ENCODE results near the gene ANTXR1. TPM values are rescaled to one million over a fixed set of nuclear protein-coding genes. Genes with fewer than 3 reads are reported as not detected.

The ANTXR1 gene
- total RNA-seq, 1 experiment from 2014 or later, result 0.66 TPM

GRCh38 chr2:69103419-69103818 is 90.4 kb downstream of the ANTXR1 start:
- intact Hi-C loops (cut with micrococcal nuclease; ENCODE audit: unreplicated experiment), result no loop called here
- DNase-seq, result no peak
- peaks cover 39% of the 10 kb centered on the region for H3K27me3 Mint-ChIP-seq (ENCODE audit: unreplicated experiment)
- no peak overlapping the region for H3K27ac Mint-ChIP-seq (ENCODE audit: unreplicated experiment)
- no peaks in the 10 kb centered on the region for H3K4me1 Mint-ChIP-seq (ENCODE audit: low read depth, unreplicated experiment)
- no peak for TF ChIP-seq CTCF (IDR thresholded peaks at IDR 0.05; ENCODE audit: unreplicated experiment)
- CTCF ChIA-PET, result no interaction called here
- no peaks in the 10 kb centered on the region for H3K36me3 Mint-ChIP-seq (ENCODE audit: insufficient read depth, unreplicated experiment)
- no peaks in the 10 kb centered on the region for H3K9me3 Mint-ChIP-seq (ENCODE audit: low read depth, unreplicated experiment)
- H3K4me3 Mint-ChIP-seq (ENCODE audit: low read depth, unreplicated experiment), result no peak overlapping the region
- no TSS peak for BruUV-seq (replicated peaks)

GRCh38 chr2:69104261-69104660 is 91.3 kb downstream of the ANTXR1 start:
- Mint-ChIP-seq H3K36me3 (ENCODE audit: insufficient read depth, unreplicated experiment) (no peaks in the 10 kb centered on the region), H3K4me1 (ENCODE audit: low read depth, unreplicated experiment) (no peaks in the 10 kb centered on the region), H3K9me3 (ENCODE audit: low read depth, unreplicated experiment) (no peaks in the 10 kb centered on the region), H3K4me3 (ENCODE audit: low read depth, unreplicated experiment) (no peak overlapping the region), H3K27me3 (ENCODE audit: unreplicated experiment) (peaks cover 39% of the 10 kb centered on the region), H3K27ac (ENCODE audit: unreplicated experiment) (no peak overlapping the region)
- intact Hi-C loops (cut with micrococcal nuclease; ENCODE audit: unreplicated experiment), result no loop called here
- no peak for TF ChIP-seq CTCF (IDR thresholded peaks at IDR 0.05; ENCODE audit: unreplicated experiment)
- no peak for DNase-seq
- no TSS peak for BruUV-seq (replicated peaks)
- CTCF ChIA-PET, result no interaction called here

- Mint-ChIP-seq H3K27me3 (ENCODE audit: unreplicated experiment) (peaks cover 70% of the 10 kb centered on the region), H3K36me3 (ENCODE audit: insufficient read depth, unreplicated experiment) (no peaks in the 10 kb centered on the region), H3K4me3 (ENCODE audit: low read depth, unreplicated experiment) (no peak overlapping the region), H3K4me1 (ENCODE audit: low read depth, unreplicated experiment) (no peaks in the 10 kb centered on the region), H3K9me3 (ENCODE audit: low read depth, unreplicated experiment) (no peaks in the 10 kb centered on the region), H3K27ac (ENCODE audit: unreplicated experiment) (no peak overlapping the region)
- DNase-seq, result no peak
- no TSS peak for BruUV-seq (replicated peaks)
- CTCF ChIA-PET, result no interaction called here
- no peak for TF ChIP-seq CTCF (IDR thresholded peaks at IDR 0.05; ENCODE audit: unreplicated experiment)
- intact Hi-C loops (cut with micrococcal nuclease; ENCODE audit: unreplicated experiment), result no loop called here
Measured at GRCh38 chr2:69109255-69109654, 96.3 kb downstream of the ANTXR1 start.

GRCh38 chr2:69111076-69111475 is 98.1 kb downstream of the ANTXR1 start:
- BruUV-seq (replicated peaks), result no TSS peak
- Mint-ChIP-seq H3K4me1 (ENCODE audit: low read depth, unreplicated experiment) (no peaks in the 10 kb centered on the region), H3K9me3 (ENCODE audit: low read depth, unreplicated experiment) (no peaks in the 10 kb centered on the region), H3K27ac (ENCODE audit: unreplicated experiment) (no peak overlapping the region), H3K36me3 (ENCODE audit: insufficient read depth, unreplicated experiment) (no peaks in the 10 kb centered on the region), H3K4me3 (ENCODE audit: low read depth, unreplicated experiment) (no peak overlapping the region), H3K27me3 (ENCODE audit: unreplicated experiment) (peaks cover 78% of the 10 kb centered on the region)
- intact Hi-C loops (cut with micrococcal nuclease; ENCODE audit: unreplicated experiment), result no loop called here
- no peak for DNase-seq
- TF ChIP-seq CTCF (IDR thresholded peaks at IDR 0.05; ENCODE audit: unreplicated experiment), result no peak
- CTCF ChIA-PET, result no interaction called here

GRCh38 chr2:69113627-69114026 is 100.6 kb downstream of the ANTXR1 start:
- Mint-ChIP-seq H3K4me3 (ENCODE audit: low read depth, unreplicated experiment) (no peak overlapping the region), H3K27ac (ENCODE audit: unreplicated experiment) (no peak overlapping the region), H3K4me1 (ENCODE audit: low read depth, unreplicated experiment) (no peaks in the 10 kb centered on the region), H3K27me3 (ENCODE audit: unreplicated experiment) (peaks cover 73% of the 10 kb centered on the region), H3K36me3 (ENCODE audit: insufficient read depth, unreplicated experiment) (no peaks in the 10 kb centered on the region), H3K9me3 (ENCODE audit: low read depth, unreplicated experiment) (no peaks in the 10 kb centered on the region)
- DNase-seq, result no peak
- CTCF ChIA-PET, result no interaction called here
- intact Hi-C loops (cut with micrococcal nuclease; ENCODE audit: unreplicated experiment), result no loop called here
- no TSS peak for BruUV-seq (replicated peaks)
- TF ChIP-seq CTCF (IDR thresholded peaks at IDR 0.05; ENCODE audit: unreplicated experiment), result no peak

Data from Calu3 (cell line).